Measurements from ENCODE around the gene TTC34.

DNA sequence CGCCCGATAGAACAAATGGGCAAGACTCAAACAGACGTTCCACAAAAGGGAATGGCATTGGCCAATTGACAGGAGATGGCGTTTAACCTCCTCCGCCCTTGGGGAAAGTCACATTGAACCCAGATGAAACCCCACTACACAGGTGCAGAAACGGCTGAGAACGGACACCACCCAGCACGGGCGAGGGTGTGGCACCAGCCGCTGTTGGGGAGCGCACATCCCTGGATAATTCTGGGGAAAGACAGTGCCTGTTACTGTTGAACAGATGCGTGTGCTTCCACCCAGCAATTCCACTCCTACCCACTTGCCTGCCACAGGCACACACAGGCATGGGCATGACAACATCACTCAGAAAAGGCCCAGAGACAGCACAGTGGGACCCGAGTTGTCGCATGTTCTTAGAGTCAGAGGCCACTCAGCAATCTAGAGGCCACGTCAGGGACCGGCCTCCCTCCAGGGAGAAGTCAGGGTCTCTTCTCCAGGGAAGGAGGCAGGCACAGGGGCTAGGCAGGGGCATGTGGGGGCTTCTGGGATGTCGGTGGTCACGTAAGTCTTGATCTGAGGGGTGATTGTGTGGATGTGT, 199.7 kb downstream of the TTC34 start:
- TF ChIP-seq, protein P1, sequence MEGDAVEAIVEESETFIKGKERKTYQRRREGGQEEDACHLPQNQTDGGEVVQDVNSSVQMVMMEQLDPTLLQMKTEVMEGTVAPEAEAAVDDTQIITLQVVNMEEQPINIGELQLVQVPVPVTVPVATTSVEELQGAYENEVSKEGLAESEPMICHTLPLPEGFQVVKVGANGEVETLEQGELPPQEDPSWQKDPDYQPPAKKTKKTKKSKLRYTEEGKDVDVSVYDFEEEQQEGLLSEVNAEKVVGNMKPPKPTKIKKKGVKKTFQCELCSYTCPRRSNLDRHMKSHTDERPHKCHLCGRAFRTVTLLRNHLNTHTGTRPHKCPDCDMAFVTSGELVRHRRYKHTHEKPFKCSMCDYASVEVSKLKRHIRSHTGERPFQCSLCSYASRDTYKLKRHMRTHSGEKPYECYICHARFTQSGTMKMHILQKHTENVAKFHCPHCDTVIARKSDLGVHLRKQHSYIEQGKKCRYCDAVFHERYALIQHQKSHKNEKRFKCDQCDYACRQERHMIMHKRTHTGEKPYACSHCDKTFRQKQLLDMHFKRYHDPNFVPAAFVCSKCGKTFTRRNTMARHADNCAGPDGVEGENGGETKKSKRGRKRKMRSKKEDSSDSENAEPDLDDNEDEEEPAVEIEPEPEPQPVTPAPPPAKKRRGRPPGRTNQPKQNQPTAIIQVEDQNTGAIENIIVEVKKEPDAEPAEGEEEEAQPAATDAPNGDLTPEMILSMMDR (conservative IDR thresholded peaks at IDR 0.05), result no peak
- no peak for TF ChIP-seq EZH2 (IDR thresholded peaks at IDR 0.05; ENCODE audit: low read depth)

All from PC-9 (cell line).